Ovary (tissue), 3 donors: ENCODE measurements around the gene ARHGAP22.

Experiments used
- CTCF ChIP-seq, 3 donors: fragments of 450-650 bp in 2 of 3; fragments of 200-600 bp in 1 of 3; IDR thresholded peaks; one replicate each; pipeline versions ENCODE4 v1.5.1 to v1.8.0; 2016 to 2022; ENCODE audit warnings: antibody characterized with exemption in 3 of 3, mild to moderate bottlenecking in 1 of 3
- EP300 ChIP-seq: sonication (generic); formaldehyde crosslinking; IDR thresholded peaks from one replicate; pipeline ENCODE4 v1.6.1; 2017; ENCODE audit warnings: antibody characterized with exemption
- POLR2A ChIP-seq: fragments of 450-650 bp; IDR thresholded peaks from one replicate; pipeline ENCODE4 v1.6.1; 2017; ENCODE audit warnings: antibody characterized with exemption, mild to moderate bottlenecking, moderate library complexity
- donor health status: DM: no; HTN: no; CAD: no.

DNA sequence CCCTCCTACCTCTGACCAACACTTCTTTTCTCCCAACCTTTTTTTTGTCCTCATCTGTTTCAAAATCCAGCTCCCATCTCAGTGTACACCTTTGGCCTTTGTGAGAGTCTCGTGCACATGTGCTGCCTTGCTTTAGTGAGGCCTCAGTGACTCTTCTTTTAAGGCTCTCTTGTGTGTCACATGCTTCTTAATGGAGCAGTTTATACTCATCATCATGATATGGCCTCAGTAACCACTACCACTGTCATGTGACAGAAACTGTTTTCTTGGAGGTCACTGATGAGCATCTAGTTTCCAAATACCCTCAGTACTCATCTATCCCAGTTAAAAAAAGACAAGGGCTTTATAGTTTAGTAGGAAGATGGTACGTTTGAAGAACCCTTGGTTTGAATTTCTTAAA lies 8.1 kb upstream of the ARHGAP22 start:
- no peak for TF ChIP-seq CTCF (IDR thresholded peaks at IDR 0.05)
- no peak for TF ChIP-seq POLR2A
- TF ChIP-seq EP300, result no peak
